ENCODE results near the gene UBE2E2. TPM values are rescaled to one million over a fixed set of nuclear protein-coding genes. Genes with fewer than 3 reads are reported as not detected.

Gene UBE2E2
- total RNA-seq, 1 donor from 2014 or later, result 34.0 TPM

GRCh38 chr3:23193831-23194230, 9.3 kb upstream of the UBE2E2 start:
- no peak for DNase-seq (ENCODE audit: low read depth)

- no peak for DNase-seq (ENCODE audit: low read depth)
Measured at GRCh38 chr3:23198801-23199200, 4.3 kb upstream of the UBE2E2 start.

GRCh38 chr3:23199649-23200048, 3.5 kb upstream of the UBE2E2 start:
- DNase-seq (ENCODE audit: low read depth), result no peak

- DNase-seq (ENCODE audit: low read depth), result no peak
Measured at GRCh38 chr3:23201154-23201838, 1.8 kb upstream of the UBE2E2 start.

- peak; percentile 10 for DNase-seq (ENCODE audit: low read depth)
Measured at GRCh38 chr3:23202203-23202920, 765 bp upstream of the UBE2E2 start.

GRCh38 chr3:23203708-23204330, 692 bp downstream of the UBE2E2 start:
- peak; percentile 15 for DNase-seq (ENCODE audit: low read depth)

GRCh38 chr3:23206366-23206765, 3.2 kb downstream of the UBE2E2 start:
- DNase-seq (ENCODE audit: low read depth), result no peak

- no peak for DNase-seq (ENCODE audit: low read depth)
Measured at GRCh38 chr3:23209103-23209502, 6.0 kb downstream of the UBE2E2 start.

GRCh38 chr3:23209747-23210487, 6.8 kb downstream of the UBE2E2 start:
- no peak for DNase-seq (ENCODE audit: low read depth)

- no peak for DNase-seq (ENCODE audit: low read depth)
Measured at GRCh38 chr3:23213813-23214212, 10.7 kb downstream of the UBE2E2 start.

GRCh38 chr3:23217872-23218554, 14.9 kb downstream of the UBE2E2 start:
- DNase-seq (ENCODE audit: low read depth), result peak; percentile 23

- peak; percentile 47 for DNase-seq (ENCODE audit: low read depth)
Measured at GRCh38 chr3:23219117-23219516, 16.0 kb downstream of the UBE2E2 start.

- no peak for DNase-seq (ENCODE audit: low read depth)
Measured at GRCh38 chr3:23219552-23219951, 16.4 kb downstream of the UBE2E2 start.

GRCh38 chr3:23221136-23221535, 18.0 kb downstream of the UBE2E2 start:
- DNase-seq (ENCODE audit: low read depth), result no peak

- no peak for DNase-seq (ENCODE audit: low read depth)
Measured at GRCh38 chr3:23232016-23232415, 28.9 kb downstream of the UBE2E2 start.

GRCh38 chr3:23232854-23233253, 29.7 kb downstream of the UBE2E2 start:
- no peak for DNase-seq (ENCODE audit: low read depth)

- no peak for DNase-seq (ENCODE audit: low read depth)
Measured at GRCh38 chr3:23235264-23235663, 32.1 kb downstream of the UBE2E2 start.

- no peak for DNase-seq (ENCODE audit: low read depth)
Measured at GRCh38 chr3:23236890-23237289, 33.8 kb downstream of the UBE2E2 start.

GRCh38 chr3:23238156-23238555, 35.0 kb downstream of the UBE2E2 start:
- DNase-seq (ENCODE audit: low read depth), result no peak

- DNase-seq (ENCODE audit: low read depth), result no peak
Measured at GRCh38 chr3:23238578-23238977, 35.5 kb downstream of the UBE2E2 start.

- DNase-seq (ENCODE audit: low read depth), result no peak
Measured at GRCh38 chr3:23239211-23240068, 36.3 kb downstream of the UBE2E2 start.

Data from renal cortical epithelial cell (primary cell).